Measurements from ENCODE around the gene CDYL.
"Not testable (repeated sequence)": the region's sequence is repeated elsewhere in the genome, so short reads cannot be mapped to it uniquely, and the experiment has no call there.

CDYL gene

GRCh38 chr6:4829089-4829488 is 52.9 kb downstream of the CDYL start:
- DNase-seq (ENCODE audit: extremely low read depth in 1 of 2, low read depth in 1 of 2) = no peak

- not testable (repeated sequence) for DNase-seq (ENCODE audit: extremely low read depth in 1 of 2, low read depth in 1 of 2)
Observed at GRCh38 chr6:4835540-4835939, 59.3 kb downstream of the CDYL start.

DNA sequence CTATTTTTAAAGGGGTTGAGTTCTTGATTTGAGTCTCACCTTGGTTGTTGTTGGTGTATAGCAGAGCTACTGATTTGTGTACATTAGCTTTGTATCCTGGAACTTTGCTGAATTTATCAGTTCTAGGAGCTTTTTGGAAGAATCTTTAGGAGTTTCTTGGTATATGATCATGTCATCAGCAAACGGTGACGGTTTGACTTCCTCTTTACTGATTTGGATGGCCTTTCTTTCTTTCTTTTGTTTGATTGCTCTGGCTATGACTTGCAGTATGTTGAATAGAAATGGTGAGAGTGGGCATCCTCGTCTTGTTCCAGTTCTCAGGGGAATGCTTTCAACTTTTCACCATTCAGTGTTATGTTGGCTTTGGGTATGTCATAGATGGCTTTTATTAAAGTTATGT is 64.0 kb downstream of the CDYL start:
- DNase-seq (ENCODE audit: extremely low read depth in 1 of 2, low read depth in 1 of 2) = no peak

GRCh38 chr6:4844108-4844507 is 67.9 kb downstream of the CDYL start:
- DNase-seq (ENCODE audit: extremely low read depth in 1 of 2, low read depth in 1 of 2) = no peak

DNA sequence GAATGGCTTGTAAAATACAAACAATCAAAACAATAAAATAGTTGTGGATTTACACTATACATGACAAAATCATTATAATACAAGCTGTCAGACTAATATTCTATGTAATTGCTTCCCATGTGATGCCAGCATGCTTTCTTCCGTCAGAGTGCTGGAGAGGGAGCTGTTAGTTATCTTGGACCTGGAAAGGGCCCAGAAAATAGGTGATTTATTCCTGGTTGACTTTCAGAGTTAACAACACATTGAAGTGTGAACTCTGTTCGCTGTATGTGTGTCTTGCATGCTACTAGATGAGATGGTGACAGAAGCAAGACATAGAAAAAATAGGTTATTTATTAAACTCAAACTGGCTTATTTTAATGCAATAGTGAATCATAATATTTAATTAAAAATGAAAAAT is 70.2 kb downstream of the CDYL start:
- no peak for DNase-seq (ENCODE audit: extremely low read depth in 1 of 2, low read depth in 1 of 2)

GRCh38 chr6:4848382-4849068 is 72.3 kb downstream of the CDYL start:
- DNase-seq (ENCODE audit: extremely low read depth in 1 of 2, low read depth in 1 of 2) = no peak

- no peak for DNase-seq (ENCODE audit: extremely low read depth in 1 of 2, low read depth in 1 of 2)
Observed at GRCh38 chr6:4849226-4850022, 73.2 kb downstream of the CDYL start.

- no peak for DNase-seq (ENCODE audit: extremely low read depth in 1 of 2, low read depth in 1 of 2)
Observed at GRCh38 chr6:4851035-4851434, 74.8 kb downstream of the CDYL start.

DNA sequence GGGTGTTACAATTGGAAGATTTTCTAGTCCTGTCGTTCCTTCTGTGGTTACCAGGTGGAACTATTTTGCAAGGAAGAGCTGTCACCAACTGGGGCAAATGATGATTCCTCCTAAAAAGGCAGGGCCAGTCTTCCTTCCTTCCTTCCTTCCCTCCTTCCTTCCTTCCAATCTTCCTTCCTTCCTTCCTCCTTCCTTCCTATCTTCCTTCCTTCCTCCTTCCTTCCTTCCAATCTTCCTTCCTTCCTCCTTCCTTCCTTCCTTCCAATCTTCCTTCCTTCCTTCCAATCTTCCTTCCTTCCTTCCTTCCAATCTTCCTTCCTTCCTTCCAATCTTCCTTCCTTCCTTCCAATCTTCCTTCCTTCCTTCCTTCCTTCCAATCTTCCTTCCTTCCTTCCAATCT is 76.0 kb downstream of the CDYL start:
- DNase-seq (ENCODE audit: extremely low read depth in 1 of 2, low read depth in 1 of 2) = not testable (repeated sequence)

DNA sequence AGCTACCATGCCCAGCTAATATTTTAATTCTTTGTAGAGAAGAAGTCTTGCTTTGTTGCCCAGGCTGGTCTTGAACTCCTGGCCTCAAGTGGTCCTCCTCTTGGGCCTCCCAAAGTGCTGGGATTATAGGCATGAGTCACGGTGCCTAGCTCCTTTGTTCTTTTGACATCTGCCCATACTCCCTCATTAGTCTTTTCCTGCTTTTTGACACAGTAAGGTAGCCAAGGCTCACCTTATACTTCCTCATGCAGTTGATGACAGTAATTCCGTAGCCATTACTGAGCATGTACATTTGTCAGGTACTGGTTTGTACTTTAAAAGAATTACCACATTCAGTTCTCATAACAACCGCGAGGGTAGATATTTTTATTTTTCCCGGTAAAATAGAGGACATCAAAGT is 76.7 kb downstream of the CDYL start:
- DNase-seq (ENCODE audit: extremely low read depth in 1 of 2, low read depth in 1 of 2) = no peak

DNA sequence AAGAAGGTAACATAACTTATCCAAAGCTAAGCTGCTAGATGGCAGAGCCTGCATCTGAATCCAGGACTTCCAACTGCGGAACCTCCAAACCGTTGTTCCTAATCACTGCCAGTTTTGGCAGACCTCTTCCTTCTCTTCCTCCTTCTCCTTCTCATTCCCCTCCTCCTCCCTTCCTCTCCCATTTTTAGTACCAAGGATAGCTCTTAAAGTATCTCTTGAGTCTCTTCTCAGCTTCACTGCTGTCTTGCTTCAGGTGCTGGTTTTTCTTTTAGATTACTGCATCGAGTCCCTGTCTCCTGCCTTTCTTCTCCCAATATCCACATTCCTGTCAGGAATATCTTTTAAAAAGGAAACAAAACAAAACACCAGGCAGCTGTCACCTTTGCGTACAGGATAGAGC is 77.1 kb downstream of the CDYL start:
- no peak for DNase-seq (ENCODE audit: extremely low read depth in 1 of 2, low read depth in 1 of 2)

DNA sequence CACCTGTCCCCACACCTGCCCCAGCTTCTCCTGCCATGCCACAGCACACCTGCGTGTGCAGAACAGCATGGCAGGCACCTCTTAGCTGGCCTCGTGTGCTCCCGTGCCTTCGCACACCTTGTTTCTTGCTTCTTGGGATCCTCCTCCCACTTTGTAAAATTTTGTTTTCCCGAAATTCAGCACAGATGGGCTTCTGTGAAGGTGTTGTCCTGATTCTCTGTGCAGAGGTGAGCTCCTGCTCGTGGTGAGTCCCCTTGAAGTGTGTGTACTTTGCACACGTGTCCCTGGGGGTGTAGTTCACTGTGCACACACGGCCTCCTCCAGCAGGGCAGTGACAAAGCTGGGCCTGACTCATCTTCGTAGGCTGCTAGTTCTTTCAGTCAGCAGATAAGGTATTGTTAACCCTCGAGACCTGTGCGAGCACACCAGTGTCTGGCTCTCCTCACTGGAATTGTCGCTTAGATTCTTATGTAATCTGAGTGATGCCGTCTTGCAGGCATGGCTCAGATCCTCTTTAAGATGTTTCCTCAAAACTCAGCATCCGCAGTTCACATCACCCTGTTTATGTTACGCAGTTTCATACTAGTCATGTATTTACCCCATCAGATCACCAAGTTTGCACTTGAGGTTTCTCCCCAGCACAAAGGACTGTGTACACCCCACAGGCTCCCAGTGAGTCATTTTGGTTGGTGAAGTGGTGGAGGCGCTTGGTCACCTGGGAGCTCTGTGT is 77.7 kb downstream of the CDYL start:
- peak; percentile 15 to 42 for DNase-seq (ENCODE audit: extremely low read depth in 1 of 2, low read depth in 1 of 2)

DNA sequence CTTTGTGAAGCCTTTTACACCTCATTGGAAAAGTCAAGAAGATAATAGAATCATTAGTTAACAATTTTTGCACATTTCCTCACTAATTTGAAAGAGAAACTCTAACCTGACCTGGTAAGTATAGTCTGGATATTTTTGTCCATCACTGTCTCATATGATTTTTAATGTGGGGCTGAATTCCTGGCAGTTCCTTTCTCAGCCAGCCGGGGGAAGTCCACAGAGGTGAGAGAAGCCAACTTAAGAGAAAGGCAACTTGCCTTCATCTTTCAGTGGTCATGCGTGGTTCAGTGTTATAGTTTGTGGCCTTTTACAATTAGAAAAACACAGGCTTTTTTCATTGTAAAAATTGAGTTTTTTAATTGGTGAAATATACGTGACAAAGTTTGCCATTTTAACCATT is 80.6 kb downstream of the CDYL start:
- DNase-seq (ENCODE audit: extremely low read depth in 1 of 2, low read depth in 1 of 2) = no peak

DNA sequence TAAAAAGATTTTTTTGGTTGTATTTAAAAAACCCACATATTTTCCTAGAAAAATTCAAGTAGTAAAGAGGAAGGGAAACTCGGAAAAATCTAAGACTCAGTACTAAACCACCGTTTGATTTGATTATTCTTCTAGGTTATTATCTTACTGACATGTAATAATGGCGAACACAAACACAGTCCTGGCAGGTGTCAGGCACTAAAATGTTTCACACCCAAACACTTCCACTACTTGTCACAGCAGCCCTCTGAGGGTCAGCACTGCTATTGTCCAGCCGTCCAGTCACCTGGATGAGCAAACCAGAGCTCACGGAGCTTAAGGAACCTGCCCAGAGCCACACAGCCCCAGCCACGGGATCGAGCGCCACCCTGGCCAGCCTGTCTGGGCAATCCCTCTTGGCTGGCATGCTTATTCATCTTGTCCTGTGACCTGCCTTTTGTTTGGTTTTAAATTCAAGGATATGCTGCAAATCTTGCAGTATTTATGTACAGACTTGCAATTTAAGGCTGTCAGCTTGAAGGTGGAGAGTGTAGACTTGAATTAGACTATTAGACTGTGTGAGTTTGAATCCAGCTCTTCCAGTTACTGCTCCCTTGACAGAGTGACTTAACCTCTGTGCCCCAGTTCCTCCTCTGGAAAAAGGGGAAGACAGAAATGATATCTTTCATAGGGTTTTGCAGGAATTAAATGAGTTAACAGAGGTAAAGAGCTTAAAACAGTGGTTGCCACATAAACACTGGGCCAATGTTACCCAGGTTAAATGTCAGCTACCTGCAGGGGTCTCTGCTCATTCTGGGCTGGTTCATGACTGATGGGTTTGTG is 82.2 kb downstream of the CDYL start:
- DNase-seq (ENCODE audit: extremely low read depth in 1 of 2, low read depth in 1 of 2) = no peak

DNA sequence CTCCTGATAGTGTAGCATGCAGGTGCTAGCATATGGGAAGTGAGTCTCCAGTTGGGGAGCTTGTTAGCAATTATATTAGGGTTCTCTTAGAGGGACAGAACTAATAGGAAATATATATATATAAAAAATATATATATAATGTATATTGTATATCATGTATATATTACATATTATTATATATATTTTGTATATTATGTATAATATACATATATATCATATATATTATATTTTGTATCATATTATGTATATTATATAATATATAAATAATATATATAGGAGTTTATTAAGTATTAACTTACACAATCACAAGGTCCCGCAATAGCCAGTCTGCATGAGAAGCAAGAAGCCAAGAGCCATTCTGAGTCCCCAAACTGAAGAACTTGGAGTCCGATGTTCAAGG is 84.2 kb downstream of the CDYL start:
- no peak for DNase-seq (ENCODE audit: extremely low read depth in 1 of 2, low read depth in 1 of 2)

DNA sequence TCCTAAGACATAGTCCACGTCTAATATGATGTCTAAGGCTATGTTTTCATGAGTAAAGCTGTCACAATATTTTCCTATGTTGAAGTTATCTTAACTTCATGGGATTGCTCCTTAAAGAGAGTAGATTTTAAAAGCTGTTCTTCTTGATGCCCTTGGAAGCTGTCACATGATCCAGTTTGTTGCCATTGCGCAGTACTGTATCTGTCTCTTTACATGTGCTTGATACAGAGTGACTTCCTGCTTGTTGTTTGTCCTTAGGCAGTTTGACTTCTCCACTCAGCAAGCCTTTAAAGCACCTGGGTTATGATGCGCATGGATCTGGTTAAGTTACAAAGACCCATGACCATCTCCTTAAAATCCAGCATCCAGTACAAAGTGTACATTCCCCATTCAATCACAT is 85.4 kb downstream of the CDYL start:
- no peak for DNase-seq (ENCODE audit: extremely low read depth in 1 of 2, low read depth in 1 of 2)

- DNase-seq (ENCODE audit: extremely low read depth in 1 of 2, low read depth in 1 of 2) = no peak
Observed at GRCh38 chr6:4864519-4864918, 88.3 kb downstream of the CDYL start.

- not testable (repeated sequence) for DNase-seq (ENCODE audit: extremely low read depth in 1 of 2, low read depth in 1 of 2)
Observed at GRCh38 chr6:4865006-4865405, 88.8 kb downstream of the CDYL start.

DNA sequence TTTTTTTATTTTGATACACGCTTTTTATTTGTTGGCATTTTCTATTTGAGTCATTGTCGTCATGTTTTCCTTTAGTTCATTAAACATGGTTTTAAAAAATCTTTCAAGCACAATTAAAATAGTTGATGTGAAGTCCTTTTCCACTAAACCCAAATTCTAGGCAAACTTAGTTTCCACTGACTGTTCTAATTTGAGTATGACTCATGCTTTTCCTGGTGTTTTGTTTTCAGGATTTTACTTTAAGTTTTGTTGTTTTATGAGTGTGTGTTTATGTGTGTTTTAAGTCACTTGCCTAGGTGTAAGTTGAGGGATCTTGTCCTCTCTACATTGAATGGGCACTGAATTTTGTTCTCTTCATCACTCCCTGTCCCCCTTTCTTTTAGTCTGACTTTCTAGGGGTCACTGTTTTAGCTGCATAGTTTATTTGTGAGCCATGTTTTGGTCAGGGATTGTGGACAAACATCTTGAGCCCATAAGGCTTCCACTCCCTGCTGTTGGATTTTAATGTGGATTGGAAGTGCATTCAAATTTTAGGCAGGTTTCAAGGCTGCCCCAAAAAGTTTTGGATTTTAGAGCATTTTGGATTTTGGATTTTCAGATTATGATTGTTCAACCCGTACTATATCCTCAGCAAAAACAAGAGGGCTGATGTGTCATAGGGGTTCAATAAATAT is 94.8 kb downstream of the CDYL start:
- DNase-seq (ENCODE audit: extremely low read depth in 1 of 2, low read depth in 1 of 2) = no peak

GRCh38 chr6:4871825-4872224 is 95.6 kb downstream of the CDYL start:
- no peak for DNase-seq (ENCODE audit: extremely low read depth in 1 of 2, low read depth in 1 of 2)

Data from stimulated activated CD8-positive, alpha-beta memory T cell treated with anti-CD3 and anti-CD28 coated beads, Interleukin-7, amount 100 ng/mL, for 48 hours (primary cell).